ENCODE measurements around the gene WWC1.

Gene WWC1

DNA sequence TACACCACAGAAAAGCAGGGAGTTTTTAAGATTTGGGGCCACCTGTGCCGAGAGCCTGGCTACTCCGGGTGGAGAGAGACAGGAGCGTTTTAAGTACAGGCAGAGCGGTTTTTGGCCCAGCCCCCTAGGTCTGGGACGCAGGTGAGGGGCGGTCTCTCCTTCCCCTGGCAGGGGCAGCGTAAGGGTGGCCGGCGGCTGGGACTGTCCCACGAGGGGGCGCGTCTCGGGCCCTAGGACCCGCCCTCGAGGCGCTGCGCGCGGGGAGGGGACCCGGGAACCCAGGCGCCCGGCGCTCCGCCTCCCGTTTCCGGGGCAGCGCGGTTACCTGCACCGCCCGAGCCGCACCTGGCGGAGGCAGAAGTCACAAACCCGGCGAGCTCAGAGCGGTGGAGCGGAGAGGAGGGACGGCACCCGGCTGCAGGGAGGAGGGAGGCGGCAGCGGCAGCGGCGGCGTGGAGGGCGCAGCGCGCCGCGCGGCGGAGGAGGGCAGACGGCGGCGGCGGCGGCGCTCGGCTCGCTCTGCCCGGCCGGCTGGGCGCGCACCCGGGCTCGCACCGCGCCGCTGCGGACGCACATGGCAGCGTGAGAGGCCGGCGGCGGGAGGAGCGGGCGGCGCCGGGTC is at the start of gene WWC1:
TSS of gene WWC1 (plus strand) at position 304 of the 622 bp plus-strand sequence. CDS start 508 bp downstream, outside the sequence.
- DNase-seq, result peak in 3 of 4 experiments; percentile 12 to 28 (median 20)

DNA sequence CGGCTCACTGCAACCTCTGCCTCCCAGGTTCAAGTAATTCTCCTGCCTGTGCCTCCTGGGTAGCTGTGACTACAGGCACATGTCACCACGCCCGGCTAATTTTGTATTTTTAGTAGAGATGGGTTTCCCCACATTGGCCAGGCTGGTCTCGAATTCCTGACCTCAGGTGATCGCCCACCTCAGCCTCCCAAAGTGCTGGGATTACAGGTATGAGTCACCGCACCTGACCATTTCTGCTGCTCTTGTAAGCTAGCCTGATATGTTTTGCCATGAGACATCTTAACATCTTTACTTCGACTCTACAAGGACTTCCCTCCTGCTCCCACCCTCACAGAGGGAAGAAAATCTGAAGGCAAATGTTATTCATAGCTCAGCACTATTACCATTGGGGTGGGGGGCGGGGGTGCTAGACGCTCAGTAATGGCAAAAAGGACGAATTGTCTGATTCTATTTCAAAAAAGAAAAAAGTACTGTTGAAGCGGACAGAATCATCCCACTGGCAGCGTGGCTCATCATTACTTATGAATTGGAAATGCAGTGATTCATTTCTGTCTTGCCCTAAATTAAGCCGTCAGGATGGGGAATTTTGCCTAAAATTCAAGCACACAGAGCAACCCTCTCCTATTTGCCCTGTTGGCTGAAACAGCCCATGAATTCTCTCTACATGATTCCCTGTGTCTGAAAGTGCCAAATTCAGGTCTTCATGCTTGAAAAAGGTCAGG is 46.4 kb upstream of the WWC1 start:
- no peak for DNase-seq

DNA sequence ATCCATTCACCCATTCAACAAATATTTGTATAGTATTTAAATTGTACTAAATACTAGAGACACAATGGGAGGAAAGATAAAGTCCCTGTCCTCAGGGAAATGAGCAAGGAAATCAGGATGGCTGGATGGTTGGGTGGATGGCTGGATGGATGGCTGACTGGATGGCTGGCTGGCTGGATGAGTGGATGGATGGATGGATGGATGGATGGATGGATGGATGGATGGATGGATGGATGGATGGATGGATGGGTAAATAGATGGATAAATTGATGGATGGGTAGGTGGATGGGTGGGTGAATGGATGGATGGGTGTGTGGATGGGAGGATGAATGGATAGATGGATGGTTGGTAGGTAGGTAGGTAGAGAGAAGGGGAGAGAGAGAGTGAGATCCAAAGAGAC is 41.5 kb upstream of the WWC1 start:
- DNase-seq, result no peak

DNA sequence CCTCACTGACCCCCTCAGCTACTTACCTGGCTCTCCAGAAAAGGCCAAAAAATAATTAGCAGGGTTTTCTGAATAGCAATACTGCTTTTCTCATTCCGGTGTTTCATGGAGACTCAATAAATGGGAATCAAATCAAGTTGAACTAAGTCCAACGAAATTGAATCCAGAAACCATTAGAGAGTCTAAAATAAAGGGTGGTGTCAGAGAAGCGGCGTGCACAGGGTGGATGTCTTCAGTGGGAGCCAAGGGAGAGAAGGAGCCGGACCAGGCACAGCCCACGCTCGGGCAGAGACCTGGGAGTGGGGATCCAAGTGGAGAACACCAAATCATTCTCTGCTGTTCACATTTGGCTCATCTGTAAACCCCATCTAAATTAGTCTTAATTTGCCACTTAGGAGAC is 40.2 kb upstream of the WWC1 start:
- no peak for DNase-seq

DNA sequence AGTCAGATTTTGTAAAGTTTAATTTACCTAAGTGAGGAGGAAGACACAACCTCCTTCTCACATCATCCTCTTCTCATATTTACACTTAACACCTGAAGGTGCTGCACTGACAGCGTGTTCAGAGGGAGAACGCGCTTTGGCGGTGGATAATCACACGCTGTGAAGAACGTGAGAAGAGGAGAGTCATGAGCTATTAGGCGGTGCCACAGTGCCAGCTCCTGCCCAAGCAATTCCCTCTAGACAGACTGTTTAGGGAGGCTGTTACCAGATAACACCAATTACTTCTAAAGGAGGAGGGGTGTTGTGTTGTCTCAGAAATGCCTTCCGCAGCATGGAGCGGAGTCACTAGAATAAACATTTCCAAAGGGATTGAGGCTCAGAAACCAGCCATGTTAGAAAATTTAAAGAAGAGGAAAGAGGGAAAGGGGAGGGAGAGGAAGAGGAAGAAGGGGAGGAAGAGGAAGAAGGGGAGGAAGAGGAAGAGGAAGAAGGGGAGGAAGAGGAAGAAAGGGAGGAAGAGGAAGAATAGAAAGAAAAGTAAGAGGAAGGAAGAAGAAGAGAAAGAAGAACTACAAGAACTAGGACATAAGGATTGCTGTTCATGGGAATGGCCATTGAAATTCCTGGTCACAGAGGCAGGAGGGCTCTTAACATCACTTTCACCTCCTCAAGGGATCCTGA is 37.3 kb upstream of the WWC1 start:
- DNase-seq, result no peak

DNA sequence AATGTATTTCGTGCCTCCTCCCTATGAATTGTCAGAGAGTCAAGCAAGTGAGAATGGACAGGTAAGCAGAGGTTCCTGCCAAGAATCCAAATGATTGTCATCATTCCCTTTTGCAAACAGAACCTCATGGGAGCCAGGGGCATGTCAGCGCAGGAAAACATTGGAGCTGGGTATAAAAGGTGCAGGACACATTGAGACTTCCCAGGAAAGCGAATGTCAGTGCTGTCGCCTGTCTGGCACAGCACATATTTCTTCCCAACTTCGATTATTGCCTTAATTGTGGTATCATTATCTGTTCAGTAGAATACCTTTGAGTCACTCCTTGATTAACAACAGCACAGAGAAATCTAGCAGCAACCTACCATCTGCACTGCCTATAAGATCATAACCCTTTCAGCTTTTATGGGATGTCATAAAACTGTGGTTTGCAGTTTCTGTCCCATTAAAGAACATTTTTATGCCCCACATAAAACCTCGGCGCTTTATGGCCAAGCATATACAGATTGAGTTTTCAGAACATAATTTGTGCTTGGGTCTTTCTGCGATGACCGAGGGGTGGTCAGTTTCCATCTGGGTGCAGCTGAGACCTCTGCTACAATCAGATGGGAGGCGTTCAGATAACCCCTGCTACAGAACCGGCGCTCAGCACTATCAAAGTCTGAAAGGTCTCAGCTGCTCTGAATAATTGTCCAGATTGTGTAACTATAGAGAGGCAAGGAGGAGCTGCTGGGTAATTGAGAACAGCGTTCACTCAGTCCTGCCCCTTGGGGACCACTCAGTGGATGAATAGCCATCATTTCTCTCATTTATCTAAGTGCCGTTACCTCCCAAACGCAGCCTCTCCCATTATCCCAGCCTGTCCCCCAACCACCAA is 30.9 kb upstream of the WWC1 start:
- DNase-seq, result no peak

DNA sequence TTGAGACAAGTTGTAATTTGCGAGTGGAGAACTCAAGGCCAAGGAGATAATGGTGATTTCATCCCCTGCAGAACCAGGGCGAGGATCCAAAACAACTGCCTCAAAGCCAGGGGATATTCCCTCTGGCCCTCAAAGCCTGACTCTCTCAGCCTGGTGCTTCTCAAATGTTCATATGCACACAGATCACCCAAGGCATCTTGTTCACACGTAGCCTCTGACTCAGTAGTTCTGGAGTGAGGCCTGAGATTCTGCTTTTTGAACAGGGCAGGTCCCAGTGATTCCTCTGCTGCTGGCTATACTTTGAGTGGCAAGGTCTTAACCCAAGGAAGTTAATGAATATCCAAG is 30.2 kb upstream of the WWC1 start:
- DNase-seq, result no peak

DNA sequence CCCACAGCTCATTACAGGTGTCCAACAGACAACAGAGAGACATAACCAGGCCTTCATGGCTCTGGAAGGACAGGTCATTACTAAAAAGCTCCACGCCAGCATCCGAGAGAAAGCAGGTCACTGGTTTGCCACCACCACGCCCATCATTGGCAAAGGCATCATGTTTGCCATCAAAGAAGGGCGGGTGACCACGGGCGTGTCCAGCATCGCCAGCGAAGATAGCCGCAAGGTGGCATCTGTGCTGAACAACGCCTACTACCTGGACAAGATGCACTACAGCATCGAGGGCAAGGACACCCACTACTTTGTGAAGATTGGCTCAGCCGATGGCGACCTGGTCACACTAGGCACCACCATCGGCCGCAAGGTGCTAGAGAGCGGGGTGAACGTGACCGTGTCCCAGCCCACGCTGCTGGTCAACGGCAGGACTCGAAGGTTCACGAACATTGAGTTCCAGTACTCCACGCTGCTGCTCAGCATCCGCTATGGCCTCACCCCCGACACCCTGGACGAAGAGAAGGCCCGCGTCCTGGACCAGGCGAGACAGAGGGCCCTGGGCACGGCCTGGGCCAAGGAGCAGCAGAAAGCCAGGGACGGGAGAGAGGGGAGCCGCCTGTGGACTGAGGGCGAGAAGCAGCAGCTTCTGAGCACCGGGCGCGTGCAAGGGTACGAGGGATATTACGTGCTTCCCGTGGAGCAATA is 29.3 kb upstream of the WWC1 start:
- no peak for DNase-seq

DNA sequence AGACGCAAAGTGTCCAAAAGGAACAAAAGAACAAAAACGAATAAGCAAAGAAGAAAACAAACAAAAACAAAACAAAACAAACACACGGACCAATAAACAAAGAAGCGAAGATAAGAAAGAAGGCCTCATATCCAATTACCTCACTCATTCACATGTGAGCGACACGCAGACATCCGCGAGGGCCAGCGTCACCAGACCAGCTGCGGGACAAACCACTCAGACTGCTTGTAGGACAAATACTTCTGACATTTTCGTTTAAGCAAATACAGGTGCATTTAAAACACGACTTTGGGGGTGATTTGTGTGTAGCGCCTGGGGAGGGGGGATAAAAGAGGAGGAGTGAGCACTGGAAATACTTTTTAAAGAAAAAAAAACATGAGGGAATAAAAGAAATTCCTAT is 28.3 kb upstream of the WWC1 start:
- DNase-seq, result no peak

DNA sequence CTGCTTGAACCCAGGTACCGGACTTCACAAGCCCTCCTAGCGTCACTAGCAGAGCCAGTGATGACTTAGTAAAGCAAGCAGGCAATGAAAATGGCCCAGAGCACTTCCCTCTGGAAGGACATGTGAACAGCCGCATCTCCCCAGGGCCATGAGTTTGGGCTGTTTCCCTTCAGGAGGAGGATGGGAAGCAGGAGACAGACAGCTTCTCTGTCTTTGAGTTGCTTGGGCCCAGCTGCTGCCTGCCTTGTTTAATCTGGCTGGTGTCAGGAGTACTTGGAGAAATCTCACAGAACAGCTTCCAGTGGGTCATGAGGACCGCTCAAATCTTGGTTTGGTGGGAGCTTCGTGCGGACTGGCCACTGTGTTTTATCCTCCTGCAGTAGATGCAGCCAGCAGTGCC is 25.4 kb upstream of the WWC1 start:
- no peak for DNase-seq

DNA sequence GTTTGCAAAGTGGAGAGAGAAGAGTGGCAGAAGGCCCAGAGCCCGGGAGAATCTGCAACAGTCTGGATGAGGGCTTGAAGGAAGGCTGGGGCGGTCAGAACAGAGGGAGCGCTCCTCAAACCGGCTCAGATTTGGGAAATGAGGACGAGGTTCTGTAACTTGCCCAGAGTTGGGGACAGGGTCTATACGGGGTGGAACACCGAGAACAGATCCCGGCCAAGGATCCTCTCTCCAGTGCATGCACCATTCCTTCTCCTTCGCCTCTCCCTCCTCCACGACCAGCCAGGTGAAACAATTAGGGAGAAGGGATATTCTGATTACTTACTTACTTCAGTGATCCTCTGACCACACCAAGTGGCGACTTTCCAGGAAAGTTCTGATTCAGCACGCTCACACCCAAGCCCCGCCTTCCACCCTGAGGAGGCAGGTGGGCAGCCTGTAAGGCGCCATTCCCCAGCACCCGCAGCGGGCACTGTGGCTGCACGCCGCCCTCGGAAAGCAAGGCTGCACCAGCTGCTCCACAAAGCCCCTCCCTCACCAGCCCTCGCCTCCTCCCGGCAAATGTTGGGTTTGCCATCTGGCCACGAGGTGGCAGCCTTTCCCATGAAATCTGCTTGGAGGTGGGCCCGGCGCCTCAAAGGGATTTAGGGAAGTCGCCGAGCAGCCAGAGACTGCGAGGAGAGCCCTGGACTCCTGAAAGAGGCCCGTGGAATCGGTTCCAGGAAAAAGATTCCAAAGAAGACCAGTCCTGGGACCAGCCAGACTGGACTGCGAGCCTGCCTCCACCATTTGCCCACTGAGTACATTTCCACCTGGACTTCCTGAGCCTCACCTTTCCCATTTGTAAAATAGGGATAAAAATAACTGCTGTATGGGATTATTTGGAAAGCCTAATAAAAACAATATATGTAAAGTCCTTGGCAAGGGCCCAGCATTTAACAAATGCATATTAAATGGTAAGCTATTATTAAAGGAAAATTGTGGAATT is 22.2 kb upstream of the WWC1 start:
- peak; percentile 2 to 58 (median 30) for DNase-seq

DNA sequence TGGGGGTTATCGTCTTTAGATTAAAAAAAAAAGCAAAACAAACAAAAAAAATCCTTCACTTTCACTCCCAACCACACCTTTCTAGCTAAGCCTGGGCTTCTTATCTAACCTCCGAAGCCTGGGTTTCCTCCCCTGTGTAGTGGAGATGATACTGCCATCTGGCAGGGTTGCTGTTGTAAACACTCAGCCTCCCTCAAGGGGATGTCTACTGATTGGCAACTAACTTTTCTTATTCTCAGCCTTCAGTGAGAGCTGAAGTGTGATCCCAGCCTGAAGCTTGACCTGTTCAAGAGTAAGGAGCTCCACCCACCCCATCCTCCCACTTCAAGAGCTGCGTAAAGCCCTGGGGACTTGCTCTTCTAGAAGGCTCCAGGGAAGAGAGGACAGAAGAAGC is 21.5 kb upstream of the WWC1 start:
- DNase-seq, result no peak

DNA sequence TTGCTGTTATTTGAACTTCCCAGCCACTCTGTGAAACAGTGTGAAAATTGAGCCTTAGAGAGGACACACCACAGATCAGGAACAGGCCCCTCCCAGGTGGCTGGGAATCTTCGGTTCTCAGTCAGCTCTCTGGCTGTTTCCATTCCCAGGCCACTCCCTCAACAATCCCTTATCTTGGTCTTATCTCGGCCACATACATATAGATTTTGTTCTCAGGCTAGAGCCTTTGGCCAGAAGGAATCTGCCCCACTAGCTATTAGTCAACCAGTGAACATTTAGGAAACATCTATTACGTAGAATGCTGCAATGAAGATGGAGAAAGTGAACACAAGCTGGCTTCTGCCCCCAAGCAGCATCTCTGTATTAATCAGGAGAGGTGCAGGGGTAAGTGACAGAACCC is 21.0 kb upstream of the WWC1 start:
- no peak for DNase-seq

DNA sequence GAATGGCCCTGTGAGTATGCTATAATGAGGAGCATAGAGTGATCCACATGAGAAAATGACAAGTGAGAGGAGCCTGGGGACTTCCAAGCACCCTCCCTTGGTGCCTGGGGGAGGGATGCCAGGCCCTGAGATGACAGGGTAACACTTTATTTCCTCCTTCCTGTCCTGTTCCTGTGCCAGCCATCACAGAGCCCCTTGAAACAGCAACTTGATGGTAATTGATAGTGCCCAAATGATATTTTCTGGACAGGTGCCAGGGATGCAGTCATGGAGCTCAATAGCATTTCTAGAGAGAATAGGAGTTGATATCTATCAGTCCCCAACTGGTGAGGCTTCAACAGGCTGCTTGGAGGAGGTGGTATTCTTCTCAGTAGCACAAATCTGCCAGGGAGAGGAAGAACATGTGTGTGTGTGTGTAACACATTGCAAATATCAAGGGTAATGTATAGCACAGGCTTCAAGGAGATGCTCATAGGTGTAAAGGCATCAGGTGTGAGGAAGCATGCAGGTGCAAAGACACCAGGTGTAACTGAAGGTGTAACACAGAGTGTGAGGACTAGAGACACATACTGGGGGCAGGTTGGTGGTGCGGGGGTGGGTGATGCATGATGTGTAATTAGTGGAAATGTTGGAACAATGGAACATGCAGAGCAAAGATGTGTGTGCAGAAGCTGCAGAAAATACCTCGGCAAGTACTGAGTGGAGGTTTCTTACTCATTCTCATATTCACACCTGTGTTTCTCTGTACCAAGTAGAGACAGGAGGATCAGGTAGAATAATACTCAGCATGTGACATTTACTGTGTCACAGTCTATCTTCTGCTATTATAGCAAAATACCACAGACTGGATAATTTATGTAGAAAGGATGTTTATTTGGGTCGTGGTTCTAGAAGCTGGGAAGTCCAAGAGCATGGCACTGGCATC is 18.1 kb upstream of the WWC1 start:
- no peak for DNase-seq

DNA sequence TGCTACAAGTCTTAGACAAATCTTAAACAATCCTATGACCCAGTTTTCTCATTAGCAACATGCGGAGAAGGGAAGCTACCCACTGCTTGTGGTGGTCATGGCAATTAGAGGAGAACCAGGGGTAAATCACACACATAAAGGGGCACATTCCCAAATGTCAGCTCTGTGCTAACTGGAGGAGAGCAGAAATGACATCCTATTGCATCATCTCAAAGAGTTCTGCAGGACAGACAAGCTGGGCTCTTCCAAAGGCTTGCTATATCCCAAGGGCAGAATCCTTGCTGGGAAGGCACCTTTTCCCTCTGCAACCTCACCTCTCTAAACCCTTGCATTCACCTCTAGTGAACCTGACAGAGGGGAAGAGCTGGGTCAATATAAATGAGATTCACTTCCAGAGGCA is 17.0 kb upstream of the WWC1 start:
- DNase-seq, result no peak

DNA sequence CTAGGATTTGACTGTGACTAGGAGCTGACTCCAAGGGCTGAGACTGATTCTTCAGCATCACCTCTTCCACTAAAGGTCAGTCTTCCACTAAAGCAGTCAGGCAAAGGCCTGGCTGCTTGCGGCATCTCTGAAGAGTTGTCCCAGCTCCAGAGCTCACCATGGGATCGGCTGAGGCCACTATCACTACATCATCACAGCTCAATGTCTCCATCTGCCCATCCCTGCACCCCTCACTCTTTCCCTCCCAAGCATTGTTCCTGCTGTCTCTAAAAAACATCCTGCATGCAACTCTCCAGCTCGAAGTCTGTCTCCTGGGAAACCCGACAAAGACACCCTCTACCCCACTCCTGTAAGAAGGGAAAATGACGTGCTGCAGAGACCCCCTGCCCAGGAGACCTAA is 15.5 kb upstream of the WWC1 start:
- DNase-seq, result no peak

DNA sequence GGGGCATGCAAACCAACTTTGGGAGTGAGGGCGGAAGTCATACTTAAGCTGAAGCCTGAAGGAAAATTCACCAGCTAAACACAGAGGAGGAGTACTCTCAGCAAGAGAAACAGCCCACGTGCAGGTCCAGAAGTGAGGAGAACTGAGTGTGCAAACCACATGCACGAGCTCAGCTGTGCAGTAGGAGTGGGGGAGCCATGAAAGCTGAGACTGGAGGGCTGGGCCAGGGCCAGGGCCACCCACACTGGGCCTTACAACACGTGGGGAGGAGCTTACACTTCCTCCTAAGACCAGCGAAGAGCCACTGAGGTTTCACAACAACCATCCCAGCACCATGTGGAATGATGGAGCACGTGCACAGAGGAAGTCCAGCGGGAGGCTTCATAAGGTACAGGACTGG is 9.3 kb upstream of the WWC1 start:
- no peak for DNase-seq

DNA sequence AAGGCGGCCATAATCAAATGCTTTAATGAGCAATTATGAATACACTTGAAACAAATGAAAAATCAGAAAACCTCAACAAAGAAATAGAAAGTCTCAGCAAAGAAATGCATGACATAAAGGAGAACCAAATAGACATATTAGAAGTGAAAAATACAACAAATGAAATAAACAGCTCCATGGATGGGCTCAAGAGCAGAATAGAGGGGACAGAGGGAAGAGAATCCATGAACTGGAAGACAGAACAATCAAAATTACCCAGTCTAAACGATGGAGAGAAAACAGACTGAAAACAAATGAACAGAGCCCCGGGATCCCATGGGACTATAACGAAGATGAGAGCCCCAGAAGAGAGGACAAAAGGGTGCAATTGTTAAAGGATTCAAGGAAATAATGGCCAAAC is 6.6 kb upstream of the WWC1 start:
- DNase-seq, result no peak

DNA sequence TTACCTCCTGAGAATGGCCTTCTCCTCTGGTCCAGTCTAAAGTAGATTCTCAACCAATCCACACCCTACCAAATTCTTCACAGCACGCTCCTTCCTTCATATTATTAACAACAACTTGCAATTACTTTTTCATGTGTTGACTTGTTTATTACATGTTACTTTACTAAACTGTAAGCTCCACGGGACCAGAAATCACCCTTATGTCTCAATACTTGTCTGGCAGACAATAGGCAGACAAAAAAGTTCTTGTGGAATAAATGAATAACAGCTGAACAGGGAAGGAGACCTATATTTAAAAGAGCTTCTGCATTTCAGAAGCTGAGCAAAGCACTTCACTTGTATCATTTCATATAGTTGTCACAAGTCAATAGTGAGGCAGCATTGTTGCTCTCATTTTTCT is 5.7 kb upstream of the WWC1 start:
- DNase-seq, result no peak

DNA sequence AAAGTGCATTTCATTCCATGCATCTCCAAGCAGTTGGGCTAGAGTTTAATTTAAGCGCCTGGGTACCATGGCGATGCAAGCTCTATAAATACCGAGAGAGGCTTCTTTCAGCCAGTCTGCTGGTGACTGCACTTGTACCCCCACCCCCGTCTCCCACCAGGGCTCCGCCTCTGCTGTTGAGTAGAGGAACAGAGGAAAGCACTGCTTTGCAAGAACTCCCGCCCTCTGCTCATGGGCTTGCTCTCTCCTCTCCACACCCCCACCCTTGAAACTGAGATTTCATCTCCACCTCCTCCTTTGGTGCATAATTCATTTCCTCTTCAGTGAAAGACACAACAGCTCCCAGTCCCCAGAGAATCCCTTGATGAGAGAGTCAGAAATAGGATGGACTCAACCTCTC is 5.1 kb upstream of the WWC1 start:
- DNase-seq, result no peak
